T-cell (primary cell): ENCODE data around the gene PDE4B. TPM values are rescaled to one million over a fixed set of nuclear protein-coding genes. Genes with fewer than 3 reads are reported as not detected.
"Not testable (repeated sequence)": the region's sequence is repeated elsewhere in the genome, so short reads cannot be mapped to it uniquely, and the experiment has no call there.

Experiments
- ATAC-seq, 4 experiments: fragments of 200-7000 bp in 3 of 4; fragments of 150-1000 bp in 1 of 4; cut with Tn5 transposase; replicated peaks in 1 of 4; 1 replicate in 3 of 4; 2 replicates in 1 of 4; pipeline ENCODE4 v1.10.0; 2021; ENCODE audit warnings: moderate library complexity in 3 of 4, mild to moderate bottlenecking in 2 of 4, moderate number of reproducible peaks in 1 of 4
- CTCF ChIA-PET, 2 donors: fragments of 300-600 bp; sonication (Branson Sonifier 250); formaldehyde crosslinking; loops; one replicate each; lab custom pipeline; 2022; ENCODE audit warnings: antibody characterized with exemption in 2 of 2; lab: Charles Lee
- POLR2A ChIA-PET, 2 donors: fragments of 300-600 bp; sonication (Branson Sonifier 250); formaldehyde crosslinking; loops; one replicate each; lab custom pipeline; 2022; ENCODE audit warnings: antibody characterized with exemption in 2 of 2; lab: Charles Lee
- DNase-seq, 35 experiments: peaks; one replicate each; pipeline versions ENCODE4 v3.0.0 to v3.0.0-alpha.2; 2013 to 2023
- H3K27ac ChIP-seq: one replicate; pipeline ENCODE4 v1.5.1; 2013; ENCODE audit warnings: low read length
- H3K27me3 ChIP-seq, 2 experiments: replicated peaks in 1 of 2; 1 replicate in 1 of 2; 2 replicates in 1 of 2; pipeline versions ENCODE4 v1.6.1 to v1.7.0; 2013; ENCODE audit warnings: low read length in 1 of 2, mixed read lengths in 1 of 2; ENCODE audit not compliant: control insufficient read depth in 2 of 2, insufficient read depth in 2 of 2; ENCODE audit errors: extremely low read depth in 1 of 2
- H3K36me3 ChIP-seq, 2 donors: 1 replicate in 1 of 2; 2 replicates in 1 of 2; pipeline versions ENCODE4 v1.6.1 to v1.7.0; 2013; ENCODE audit warnings: low read length in 1 of 2; ENCODE audit not compliant: control insufficient read depth in 2 of 2, insufficient read depth in 1 of 2; ENCODE audit errors: extremely low read depth in 1 of 2
- H3K4me1 ChIP-seq, 2 experiments: 1 replicate in 1 of 2; 2 replicates in 1 of 2; pipeline versions ENCODE4 v1.6.1 to v1.7.0; 2013; ENCODE audit warnings: low read length in 2 of 2, mixed read lengths in 1 of 2; ENCODE audit not compliant: insufficient read depth in 2 of 2, control insufficient read depth in 1 of 2; ENCODE audit errors: extremely low read depth in 1 of 2
- H3K4me3 ChIP-seq, 2 donors: 1 replicate in 1 of 2; 2 replicates in 1 of 2; pipeline versions ENCODE4 v1.5.1 to v1.7.0; 2013; ENCODE audit warnings: mild to moderate bottlenecking in 2 of 2, low read length in 1 of 2, moderate library complexity in 1 of 2; ENCODE audit not compliant: control insufficient read depth in 1 of 2; ENCODE audit errors: extremely low read depth in 1 of 2
- H3K9me3 ChIP-seq: 2 replicates; pipeline ENCODE4 v1.7.0; 2013
- H3K27ac Mint-ChIP-seq, 2 donors: one replicate each; pipeline ENCODE4 v1.8.0; 2020 to 2021; ENCODE audit warnings: mild to moderate bottlenecking in 2 of 2, mixed read lengths in 2 of 2
- H3K27me3 Mint-ChIP-seq, 2 donors: one replicate each; pipeline ENCODE4 v1.8.0; 2021 to 2022; ENCODE audit warnings: mixed read lengths in 2 of 2
- H3K36me3 Mint-ChIP-seq: one replicate; pipeline ENCODE4 v1.8.0; 2021; ENCODE audit warnings: mixed read lengths
- H3K4me1 Mint-ChIP-seq, 3 donors: one replicate each; pipeline ENCODE4 v1.8.0; 2020 to 2022; ENCODE audit warnings: mixed read lengths in 3 of 3, mild to moderate bottlenecking in 1 of 3
- H3K4me3 Mint-ChIP-seq, 3 donors: one replicate each; pipeline ENCODE4 v1.8.0; 2020 to 2022; ENCODE audit warnings: mild to moderate bottlenecking in 3 of 3, mixed read lengths in 3 of 3, moderate library complexity in 3 of 3
- H3K9me3 Mint-ChIP-seq, 3 donors: one replicate each; pipeline ENCODE4 v1.8.0; 2020 to 2022; ENCODE audit warnings: mixed read lengths in 3 of 3
- WGBS: methylation state at CpG from one replicate; pipeline ENCODE4 v1.1.5; 2013; ENCODE audit warnings: missing lambda C conversion rate; ENCODE audit not compliant: insufficient coverage; 5-methylcytosine and 5-hydroxymethylcytosine counted together
- total RNA-seq, 35 experiments: library from RNA in 6 of 35; stranded (reverse) in 6 of 35; fragments of 120-200 nt in 1 of 35; gene quantifications; one replicate each; pipeline versions ENCODE4 v1.2.1 to v1.2.4 and lab custom pipeline; 2013 to 2026

PDE4B gene
- total RNA-seq, 5 donors from 2014 or later (not counting 1 experiment from before 2014, with no cell fraction given), result 46.3 to 103 (median 54.1) TPM

- no peak overlapping the region for H3K4me3 ChIP-seq
- Mint-ChIP-seq H3K4me3 (no peak overlapping the region), H3K36me3 (no peaks in the 10 kb centered on the region), H3K9me3 (no peaks in the 10 kb centered on the region), H3K4me1 (no peaks in the 10 kb centered on the region), H3K27me3 (peaks cover 6 to 9% of the 10 kb centered on the region in 2 donors), H3K27ac (no peak overlapping the region)
- no peaks in the 10 kb centered on the region for H3K27me3 ChIP-seq
- no peak overlapping the region for H3K27ac ChIP-seq
- WGBS, result 89% methylated on average over 3 of the region's 6 CpGs
- POLR2A ChIA-PET, result no interaction called here
- CTCF ChIA-PET, result interaction anchor here (0.5 to 2.4 kb wide), 4 partner anchors 277 to 1141 kb away, joined by 3 to 11 read pairs (median 4); no protein-coding TSS in a partner anchor
- ATAC-seq (no peak), DNase-seq (no peak)
- no peaks in the 10 kb centered on the region for H3K9me3 ChIP-seq
- H3K36me3 ChIP-seq, result no peaks in the 10 kb centered on the region
- no peaks in the 10 kb centered on the region for H3K4me1 ChIP-seq
Observed at GRCh38 chr1:65965112-65965996, 172.7 kb downstream of the PDE4B start.

DNA sequence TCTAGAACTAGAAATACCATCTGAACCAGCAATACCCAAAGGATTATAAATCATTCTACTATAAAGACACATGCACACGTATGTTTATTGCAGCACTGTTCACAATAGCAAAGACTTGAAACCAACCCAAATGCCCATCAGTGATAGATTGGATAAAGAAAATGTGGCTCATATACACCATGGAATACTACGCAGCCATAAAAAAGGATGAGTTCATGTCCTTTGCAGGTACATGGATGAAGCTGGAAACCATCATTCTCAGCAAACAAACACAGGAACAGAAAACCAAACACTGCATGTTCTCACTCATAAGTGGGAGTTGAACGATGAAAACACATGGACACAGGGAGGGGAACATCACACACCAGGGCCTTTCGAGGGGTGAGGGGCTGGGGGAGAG lies 174.8 kb downstream of the PDE4B start:
- H3K4me1 Mint-ChIP-seq, H3K9me3 ChIP-seq, H3K36me3 ChIP-seq, H3K4me3 Mint-ChIP-seq, H3K27ac ChIP-seq, H3K27ac Mint-ChIP-seq, DNase-seq, H3K4me3 ChIP-seq, H3K4me1 ChIP-seq, ATAC-seq, H3K9me3 Mint-ChIP-seq, H3K27me3 ChIP-seq, H3K36me3 Mint-ChIP-seq, POLR2A ChIA-PET: not testable (repeated sequence)
- H3K27me3 Mint-ChIP-seq, result peaks cover 9 to 11% of the 10 kb centered on the region in 2 donors
- CTCF ChIA-PET, result interaction anchor here in 1 of 2 donors (0.9 to 1.4 kb wide), 2 partner anchors 8 to 10 kb away, joined by 3 read pairs; no protein-coding TSS in a partner anchor
- no CpG with 5 or more reads among the region's 4 CpGs for WGBS

GRCh38 chr1:65971547-65971946 lies 178.9 kb downstream of the PDE4B start:
- H3K9me3 ChIP-seq, result peaks cover under 1% of the 10 kb centered on the region
- DNase-seq (no peak), ATAC-seq (no peak)
- Mint-ChIP-seq H3K27ac (no peak overlapping the region), H3K36me3 (no peaks in the 10 kb centered on the region), H3K4me1 (no peaks in the 10 kb centered on the region), H3K27me3 (peaks cover 3 to 11% of the 10 kb centered on the region in 2 donors), H3K9me3 (peaks cover 11 to 14% (median 11%) of the 10 kb centered on the region in 3 donors), H3K4me3 (no peak overlapping the region)
- POLR2A ChIA-PET, result no interaction called here
- H3K4me3 ChIP-seq, result no peak overlapping the region
- H3K4me1 ChIP-seq, result no peaks in the 10 kb centered on the region
- peaks cover 0 to 6% of the 10 kb centered on the region in 2 experiments for H3K27me3 ChIP-seq
- CTCF ChIA-PET, result no interaction called here
- H3K36me3 ChIP-seq, result no peaks in the 10 kb centered on the region
- no CpG with 5 or more reads among the region's 2 CpGs for WGBS
- no peak overlapping the region for H3K27ac ChIP-seq

DNA sequence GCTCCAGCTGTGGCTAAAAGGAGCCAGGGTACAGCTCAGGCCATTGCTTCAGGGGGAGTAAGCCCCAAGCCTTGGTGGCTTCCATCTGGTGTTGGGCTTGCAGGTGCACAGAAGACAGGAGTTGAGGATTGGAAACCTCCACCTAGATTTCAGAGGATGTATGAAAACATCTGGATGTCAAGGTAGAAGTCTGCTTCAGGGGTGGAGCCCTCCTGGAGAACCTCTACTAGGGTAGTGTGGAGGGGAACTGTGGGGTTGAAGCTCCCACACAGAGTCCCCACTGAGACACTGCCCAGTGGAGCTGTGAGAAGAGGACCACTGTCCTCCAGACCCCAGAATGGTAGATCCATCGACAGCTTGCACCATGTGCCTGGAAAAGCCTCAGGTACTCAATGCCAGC lies 183.0 kb downstream of the PDE4B start:
- no peaks in the 10 kb centered on the region for H3K4me1 ChIP-seq
- H3K4me3 ChIP-seq, result peak overlapping the region in 1 of 2 donors; percentile 6
- H3K4me1 Mint-ChIP-seq, result no peaks in the 10 kb centered on the region
- H3K9me3 ChIP-seq, result peaks cover 2% of the 10 kb centered on the region
- ATAC-seq (no peak), DNase-seq (no peak)
- H3K9me3 Mint-ChIP-seq, result peaks cover 14 to 16% (median 16%) of the 10 kb centered on the region in 3 donors
- H3K27me3 Mint-ChIP-seq, result peaks cover 9 to 22% of the 10 kb centered on the region in 2 donors
- peaks cover 0 to 6% of the 10 kb centered on the region in 2 experiments for H3K27me3 ChIP-seq
- no peaks in the 10 kb centered on the region for H3K36me3 Mint-ChIP-seq
- H3K27ac ChIP-seq, result no peak overlapping the region
- POLR2A ChIA-PET, result no interaction called here
- WGBS, result 67% methylated on average over 1 of the region's 1 CpG
- CTCF ChIA-PET, result no interaction called here
- no peak overlapping the region for H3K4me3 Mint-ChIP-seq
- no peak overlapping the region for H3K27ac Mint-ChIP-seq
- H3K36me3 ChIP-seq, result no peaks in the 10 kb centered on the region

DNA sequence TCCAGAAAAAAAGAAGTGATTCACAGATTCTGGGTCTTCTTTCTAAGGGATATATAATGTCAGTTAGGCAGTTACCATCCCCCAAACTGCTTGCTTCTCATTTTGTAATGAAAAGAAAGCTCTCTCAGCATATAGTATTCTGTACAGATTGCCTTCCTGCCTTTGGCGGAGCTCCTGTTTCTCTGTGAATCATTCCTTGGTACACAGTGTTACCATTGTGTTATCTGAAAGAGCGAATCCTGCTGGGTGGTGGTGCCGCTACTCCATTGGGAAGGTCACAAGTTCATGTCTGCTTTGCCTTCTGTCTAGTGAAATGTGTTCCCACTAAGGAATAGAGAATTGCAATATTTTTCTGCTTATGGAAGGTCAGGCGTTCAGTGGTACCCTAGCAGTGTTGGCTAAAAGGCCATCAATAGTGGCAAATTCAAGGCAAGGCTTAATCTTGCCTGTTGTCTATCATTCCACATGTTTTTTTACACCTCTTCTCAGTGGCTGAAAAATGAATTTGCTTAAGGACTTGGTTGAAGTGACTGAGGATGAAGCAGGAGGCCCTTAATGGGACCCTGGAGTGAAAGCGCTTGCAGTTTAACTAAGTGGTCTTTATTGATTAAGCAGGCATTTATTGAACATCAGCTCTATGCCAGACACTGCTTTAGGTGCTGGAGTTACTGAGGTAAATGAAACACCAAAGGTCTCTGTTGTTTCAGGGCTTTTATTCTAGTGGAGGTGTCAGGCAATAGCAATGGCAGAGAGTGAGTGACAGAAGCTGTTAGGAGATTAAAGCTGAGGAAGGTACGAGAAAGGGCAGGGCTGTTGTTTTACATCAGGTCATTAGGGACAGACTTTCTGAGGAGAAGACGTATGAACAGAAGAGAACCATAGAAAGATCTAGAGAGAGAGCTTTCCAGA lies 186.7 kb downstream of the PDE4B start:
- H3K36me3 ChIP-seq, result no peaks in the 10 kb centered on the region
- ChIA-PET POLR2A (no interaction called here), CTCF (interaction anchor here in 1 of 2 donors (0.5 kb wide), 1 partner anchor 166 kb away, joined by 3 read pairs; no protein-coding TSS in a partner anchor)
- H3K27ac ChIP-seq, result no peak overlapping the region
- Mint-ChIP-seq H3K4me3 (no peak overlapping the region), H3K27ac (no peak overlapping the region), H3K4me1 (no peaks in the 10 kb centered on the region), H3K27me3 (peaks cover 17 to 29% of the 10 kb centered on the region in 2 donors), H3K36me3 (no peaks in the 10 kb centered on the region), H3K9me3 (peaks cover 14 to 16% (median 16%) of the 10 kb centered on the region in 3 donors)
- peaks cover 0 to 3% of the 10 kb centered on the region in 2 experiments for H3K27me3 ChIP-seq
- H3K4me1 ChIP-seq, result no peaks in the 10 kb centered on the region
- H3K4me3 ChIP-seq, result no peak overlapping the region
- ATAC-seq (no peak), DNase-seq (no peak)
- WGBS, result 83% methylated on average over 7 of the region's 7 CpGs
- H3K9me3 ChIP-seq, result peaks cover 2% of the 10 kb centered on the region

GRCh38 chr1:65980237-65980636 lies 187.5 kb downstream of the PDE4B start:
- Mint-ChIP-seq H3K27me3 (peaks cover 17 to 26% of the 10 kb centered on the region in 2 donors), H3K9me3 (peaks cover 6 to 8% (median 7%) of the 10 kb centered on the region in 3 donors), H3K36me3 (no peaks in the 10 kb centered on the region), H3K4me1 (no peaks in the 10 kb centered on the region), H3K27ac (no peak overlapping the region), H3K4me3 (no peak overlapping the region)
- ATAC-seq (no peak), DNase-seq (no peak)
- CTCF ChIA-PET, result interaction anchor here in 1 of 2 donors (0.5 kb wide), 1 partner anchor 167 kb away, joined by 3 read pairs; no protein-coding TSS in a partner anchor
- Histone ChIP-seq H3K36me3 (no peaks in the 10 kb centered on the region), H3K9me3 (peaks cover 2% of the 10 kb centered on the region), H3K4me1 (no peaks in the 10 kb centered on the region), H3K27me3 (peaks cover 0 to 3% of the 10 kb centered on the region in 2 experiments), H3K4me3 (no peak overlapping the region), H3K27ac (no peak overlapping the region)
- no CpG with 5 or more reads among the region's 2 CpGs for WGBS
- POLR2A ChIA-PET, result no interaction called here
